HepG2 (cell line): Measurements from ENCODE around the gene PTPRM. TPM values are rescaled to one million over a fixed set of nuclear protein-coding genes. Genes with fewer than 3 reads are reported as not detected.

Experiments
- ESRRA ChIP-seq: sonication (generic); formaldehyde crosslinking; IDR thresholded peaks from 2 replicates; pipeline ENCODE4 v1.5.1; 2020; ENCODE audit warnings: mild to moderate bottlenecking, low read depth, missing genetic modification reagents
- HDAC2 ChIP-seq: sonication (generic); formaldehyde crosslinking; IDR thresholded peaks from 2 replicates; pipeline ENCODE4 v1.4.0; 2020; ENCODE audit warnings: missing genetic modification reagents
- HNRNPLL ChIP-seq: fragments of 200-400 bp; formaldehyde crosslinking; IDR thresholded peaks from 2 replicates; pipeline ENCODE4 v1.6.1; 2017; ENCODE audit warnings: mild to moderate bottlenecking, low read depth, low read length; ENCODE audit not compliant: poor library complexity, severe bottlenecking
- HOXA3 ChIP-seq: sonication (generic); formaldehyde crosslinking; IDR thresholded peaks from 2 replicates; pipeline ENCODE4 v1.5.0; 2020; ENCODE audit warnings: missing genetic modification reagents
- KLF9 ChIP-seq: IDR thresholded peaks from 2 replicates; pipeline ENCODE4 v1.6.1; 2016; ENCODE audit warnings: low read depth
- MYC ChIP-seq: sonication (generic); formaldehyde crosslinking; IDR thresholded peaks from 2 replicates; pipeline ENCODE4 v1.9.0; 2021; ENCODE audit warnings: missing genetic modification reagents, borderline replicate concordance
- PHF21A ChIP-seq: sonication (generic); formaldehyde crosslinking; IDR thresholded peaks from 2 replicates; pipeline ENCODE4 v1.5.0; 2020; ENCODE audit warnings: mild to moderate bottlenecking, missing genetic modification reagents
- PHF8 ChIP-seq: sonication (generic); formaldehyde crosslinking; IDR thresholded peaks from 2 replicates; pipeline ENCODE4 v1.5.0; 2020; ENCODE audit warnings: missing genetic modification reagents
- POLR2A ChIP-seq, 2 experiments: IDR thresholded peaks; 2 replicates each; pipeline ENCODE4 v1.6.1; 2011; ENCODE audit warnings: low read depth in 2 of 2, low read length in 2 of 2, mild to moderate bottlenecking in 1 of 2, moderate library complexity in 1 of 2; ENCODE audit not compliant: insufficient read depth in 1 of 2
- SSRP1 ChIP-seq: IDR thresholded peaks from 2 replicates; pipeline ENCODE4 v1.6.1; 2016; ENCODE audit warnings: control low read depth
- ZFP41 ChIP-seq: sonication (generic); formaldehyde crosslinking; IDR thresholded peaks from 2 replicates; pipeline ENCODE4 v1.4.0; 2020; ENCODE audit warnings: mild to moderate bottlenecking, missing genetic modification reagents, borderline replicate concordance
- ZNF33B ChIP-seq: sonication (generic); formaldehyde crosslinking; IDR thresholded peaks from 2 replicates; pipeline ENCODE4 v1.5.1; 2020; ENCODE audit warnings: mild to moderate bottlenecking, missing genetic modification reagents
- ZNF546 ChIP-seq: sonication (generic); formaldehyde crosslinking; conservative IDR thresholded peaks from 2 replicates; pipeline ENCODE4 v1.8.1; 2023; ENCODE audit warnings: mild to moderate bottlenecking, missing genetic modification reagents
- ZNF570 ChIP-seq: sonication (generic); formaldehyde crosslinking; IDR thresholded peaks from 2 replicates; pipeline ENCODE4 v1.4.0; 2020; ENCODE audit warnings: mild to moderate bottlenecking, missing genetic modification reagents, borderline replicate concordance
- ZNF614 ChIP-seq: IDR thresholded peaks from 2 replicates; pipeline ENCODE4 v1.6.1; 2018; ENCODE audit warnings: missing biosample characterization, missing genetic modification reagents, inconsistent platforms, borderline replicate concordance
- ZNF772 ChIP-seq: sonication (generic); formaldehyde crosslinking; IDR thresholded peaks from 2 replicates; pipeline ENCODE4 v1.5.0; 2020; ENCODE audit warnings: mild to moderate bottlenecking, missing genetic modification reagents
- ZZZ3 ChIP-seq: sonication (generic); formaldehyde crosslinking; IDR thresholded peaks from 2 replicates; pipeline ENCODE4 v1.4.0; 2020; ENCODE audit warnings: missing genetic modification reagents, mild to moderate bottlenecking, borderline replicate concordance
- polyA plus RNA-seq, 8 experiments: library from polyadenylated mRNA; depleted of rRNA in 3 of 8; stranded (reverse) in 7 of 8; unstranded in 1 of 8; fragments of >200 nt; fragmentation: Illumina TruSeq in 4 of 8; extraction: Trizol in 4 of 8; gene quantifications; 2 replicates each; pipeline versions ENCODE4 v1.2.1 to v1.2.3, GENCODE V29; 2011 to 2016; ENCODE audit warnings: low read depth in 4 of 8, missing spikeins in 1 of 8, mixed read lengths in 1 of 8; ENCODE audit not compliant: insufficient read depth in 1 of 8
- total RNA-seq, 5 experiments: library from RNA; depleted of rRNA; stranded (reverse); fragments of >200 nt; fragmentation: Illumina TruSeq; extraction: Trizol; gene quantifications; 2 replicates each; pipeline ENCODE4 v1.2.3, GENCODE V29; 2016; ENCODE audit warnings: low read depth in 1 of 5
- TF ChIP-seq, protein P1 (sequence below): IDR thresholded peaks from 2 replicates; pipeline ENCODE4 v1.6.1; 2012; ENCODE audit warnings: low read depth, low read length, improper control_type of control experiment
- TF ChIP-seq, protein P2 (sequence below): fragments of 450-650 bp; IDR thresholded peaks from 2 replicates; pipeline ENCODE4 v1.6.1; 2017
- TF ChIP-seq, protein P3 (sequence below): sonication (generic); formaldehyde crosslinking; IDR thresholded peaks from 2 replicates; pipeline ENCODE4 v1.8.0; 2022; ENCODE audit warnings: missing genetic modification reagents, mild to moderate bottlenecking, borderline replicate concordance
- TF ChIP-seq, protein P4 (sequence below): sonication (generic); formaldehyde crosslinking; IDR thresholded peaks from 2 replicates; pipeline ENCODE4 v1.8.1; 2023; ENCODE audit warnings: mild to moderate bottlenecking, inconsistent platforms, moderate library complexity, missing genetic modification reagents, borderline replicate concordance
- TF ChIP-seq, protein P5 (sequence below): sonication (generic); formaldehyde crosslinking; IDR thresholded peaks from 2 replicates; pipeline ENCODE4 v1.4.0; 2020; ENCODE audit warnings: missing genetic modification reagents, mild to moderate bottlenecking, borderline replicate concordance
- TF ChIP-seq, protein P6 (sequence below): sonication (generic); formaldehyde crosslinking; IDR thresholded peaks from 2 replicates; pipeline ENCODE4 v1.5.1; 2020; ENCODE audit warnings: mild to moderate bottlenecking, missing genetic modification reagents, borderline replicate concordance

PTPRM gene
- total and polyA plus RNA-seq, 2 of the 13 experiments (the other 11 are each of a cell fraction or from before 2014, with no cell fraction given) = 12.6 to 108 TPM

DNA sequence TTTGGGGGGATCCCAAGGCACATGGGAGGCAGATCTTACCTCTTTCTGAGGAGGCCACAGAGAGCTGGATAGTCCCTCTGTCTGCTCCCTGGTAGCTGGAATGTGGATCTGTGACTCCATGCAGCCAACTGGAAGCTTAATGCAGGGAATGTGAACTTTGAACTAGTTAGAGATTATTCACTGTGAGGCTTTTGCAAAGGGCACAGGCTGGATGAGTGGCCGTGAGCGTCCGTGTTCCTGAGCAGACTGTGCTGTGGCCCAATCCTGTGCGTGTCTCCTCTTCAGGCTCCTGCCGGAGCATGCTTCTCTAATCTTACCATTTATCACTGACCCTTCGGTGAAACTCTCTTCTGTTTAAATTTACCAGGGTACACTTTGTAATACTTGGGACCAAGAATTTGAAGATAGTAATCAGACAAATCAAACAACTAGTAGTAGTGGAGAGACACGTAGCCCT is 187.6 kb downstream of the PTPRM start (continued):
- TF ChIP-seq, protein P1, sequence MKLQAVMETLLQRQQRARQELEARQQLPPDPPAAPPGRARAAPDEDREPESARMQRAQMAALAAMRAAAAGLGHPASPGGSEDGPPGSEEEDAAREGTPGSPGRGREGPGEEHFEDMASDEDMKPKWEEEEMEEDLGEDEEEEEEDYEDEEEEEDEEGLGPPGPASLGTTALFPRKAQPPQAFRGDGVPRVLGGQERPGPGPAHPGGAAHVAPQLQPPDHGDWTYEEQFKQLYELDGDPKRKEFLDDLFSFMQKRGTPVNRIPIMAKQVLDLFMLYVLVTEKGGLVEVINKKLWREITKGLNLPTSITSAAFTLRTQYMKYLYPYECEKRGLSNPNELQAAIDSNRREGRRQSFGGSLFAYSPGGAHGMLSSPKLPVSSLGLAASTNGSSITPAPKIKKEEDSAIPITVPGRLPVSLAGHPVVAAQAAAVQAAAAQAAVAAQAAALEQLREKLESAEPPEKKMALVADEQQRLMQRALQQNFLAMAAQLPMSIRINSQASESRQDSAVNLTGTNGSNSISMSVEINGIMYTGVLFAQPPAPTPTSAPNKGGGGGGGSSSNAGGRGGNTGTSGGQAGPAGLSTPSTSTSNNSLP = peak; percentile 62; the same call in 1 of the 2 replicates
- TF ChIP-seq, protein P2, sequence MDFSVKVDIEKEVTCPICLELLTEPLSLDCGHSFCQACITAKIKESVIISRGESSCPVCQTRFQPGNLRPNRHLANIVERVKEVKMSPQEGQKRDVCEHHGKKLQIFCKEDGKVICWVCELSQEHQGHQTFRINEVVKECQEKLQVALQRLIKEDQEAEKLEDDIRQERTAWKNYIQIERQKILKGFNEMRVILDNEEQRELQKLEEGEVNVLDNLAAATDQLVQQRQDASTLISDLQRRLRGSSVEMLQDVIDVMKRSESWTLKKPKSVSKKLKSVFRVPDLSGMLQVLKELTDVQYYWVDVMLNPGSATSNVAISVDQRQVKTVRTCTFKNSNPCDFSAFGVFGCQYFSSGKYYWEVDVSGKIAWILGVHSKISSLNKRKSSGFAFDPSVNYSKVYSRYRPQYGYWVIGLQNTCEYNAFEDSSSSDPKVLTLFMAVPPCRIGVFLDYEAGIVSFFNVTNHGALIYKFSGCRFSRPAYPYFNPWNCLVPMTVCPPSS = no peak
- TF ChIP-seq PHF8 (CRISPR knock-in tag) (no peak), ZZZ3 (CRISPR knock-in tag) (no peak), ESRRA (CRISPR knock-in tag) (peak; percentile 51; the same call in 1 of the 2 replicates), POLR2A (IDR thresholded peaks at IDR 0.05; ENCODE audit: insufficient read depth in 1 of 2, low read depth in 2 of 2, low read length in 2 of 2) (peak; percentile 66 to 71), MYC (CRISPR knock-in tag) (peak; percentile 63; the same call in 1 of the 2 replicates), ZFP41 (no peak), HOXA3 (CRISPR knock-in tag) (peak; percentile 67), ZNF546 (no peak), SSRP1 (no peak), ZNF772 (CRISPR knock-in tag) (no peak), HDAC2 (peak; percentile 70; the same call in 1 of the 2 replicates), PHF21A (CRISPR knock-in tag) (peak; percentile 87), HNRNPLL (no peak), ZNF570 (CRISPR knock-in tag) (no peak), ZNF33B (CRISPR knock-in tag) (no peak), ZNF614 (CRISPR knock-in tag) (peak; percentile 27; the same call in 1 of the 2 replicates), KLF9 (0 out of 2 replicates have a peak, but pooled peaks have one; percentile 22)
- TF ChIP-seq, protein P3, sequence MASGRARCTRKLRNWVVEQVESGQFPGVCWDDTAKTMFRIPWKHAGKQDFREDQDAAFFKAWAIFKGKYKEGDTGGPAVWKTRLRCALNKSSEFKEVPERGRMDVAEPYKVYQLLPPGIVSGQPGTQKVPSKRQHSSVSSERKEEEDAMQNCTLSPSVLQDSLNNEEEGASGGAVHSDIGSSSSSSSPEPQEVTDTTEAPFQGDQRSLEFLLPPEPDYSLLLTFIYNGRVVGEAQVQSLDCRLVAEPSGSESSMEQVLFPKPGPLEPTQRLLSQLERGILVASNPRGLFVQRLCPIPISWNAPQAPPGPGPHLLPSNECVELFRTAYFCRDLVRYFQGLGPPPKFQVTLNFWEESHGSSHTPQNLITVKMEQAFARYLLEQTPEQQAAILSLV (CRISPR knock-in tag) = no peak
- TF ChIP-seq, protein P4, sequence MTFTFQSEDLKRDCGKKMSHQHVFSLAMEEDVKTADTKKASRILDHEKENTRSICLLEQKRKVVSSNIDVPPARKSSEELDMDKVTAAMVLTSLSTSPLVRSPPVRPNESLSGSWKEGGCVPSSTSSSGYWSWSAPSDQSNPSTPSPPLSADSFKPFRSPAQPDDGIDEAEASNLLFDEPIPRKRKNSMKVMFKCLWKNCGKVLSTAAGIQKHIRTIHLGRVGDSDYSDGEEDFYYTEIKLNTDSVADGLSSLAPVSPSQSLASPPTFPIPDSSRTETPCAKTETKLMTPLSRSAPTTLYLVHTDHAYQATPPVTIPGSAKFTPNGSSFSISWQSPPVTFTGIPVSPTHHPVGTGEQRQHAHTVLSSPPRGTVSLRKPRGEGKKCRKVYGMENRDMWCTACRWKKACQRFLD (CRISPR knock-in tag) = no peak
- TF ChIP-seq, protein P5, sequence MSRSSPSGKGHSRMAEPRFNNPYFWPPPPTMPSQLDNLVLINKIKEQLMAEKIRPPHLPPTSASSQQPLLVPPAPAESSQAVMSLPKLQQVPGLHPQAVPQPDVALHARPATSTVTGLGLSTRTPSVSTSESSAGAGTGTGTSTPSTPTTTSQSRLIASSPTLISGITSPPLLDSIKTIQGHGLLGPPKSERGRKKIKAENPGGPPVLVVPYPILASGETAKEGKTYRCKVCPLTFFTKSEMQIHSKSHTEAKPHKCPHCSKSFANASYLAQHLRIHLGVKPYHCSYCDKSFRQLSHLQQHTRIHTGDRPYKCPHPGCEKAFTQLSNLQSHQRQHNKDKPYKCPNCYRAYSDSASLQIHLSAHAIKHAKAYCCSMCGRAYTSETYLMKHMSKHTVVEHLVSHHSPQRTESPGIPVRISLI (CRISPR knock-in tag) = no peak; the same call in 1 of the 2 replicates
- TF ChIP-seq, protein P6, sequence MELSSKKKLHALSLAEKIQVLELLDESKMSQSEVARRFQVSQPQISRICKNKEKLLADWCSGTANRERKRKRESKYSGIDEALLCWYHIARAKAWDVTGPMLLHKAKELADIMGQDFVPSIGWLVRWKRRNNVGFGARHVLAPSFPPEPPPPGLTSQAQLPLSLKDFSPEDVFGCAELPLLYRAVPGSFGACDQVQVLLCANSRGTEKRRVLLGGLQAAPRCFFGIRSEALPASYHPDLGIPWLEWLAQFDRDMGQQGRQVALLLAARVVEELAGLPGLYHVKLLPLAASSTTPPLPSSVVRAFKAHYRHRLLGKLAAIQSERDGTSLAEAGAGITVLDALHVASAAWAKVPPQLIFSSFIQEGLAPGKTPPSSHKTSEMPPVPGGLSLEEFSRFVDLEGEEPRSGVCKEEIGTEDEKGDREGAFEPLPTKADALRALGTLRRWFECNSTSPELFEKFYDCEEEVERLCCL (CRISPR knock-in tag) = no peak
